Astrocyte (in vitro differentiated cells and primary cell): ENCODE data around the gene C15orf39.

ENCODE experiments used
- CTCF ChIP-seq: IDR thresholded peaks from 2 replicates; pipeline ENCODE4 v1.5.1; 2011; ENCODE audit warnings: low read depth, mild to moderate bottlenecking, inconsistent platforms, low read length, moderate library complexity; ENCODE audit not compliant: insufficient read depth
- EZH2 ChIP-seq: IDR thresholded peaks from 2 replicates; pipeline ENCODE4 v1.6.1; 2012; ENCODE audit warnings: mild to moderate bottlenecking, low read length, inconsistent platforms; ENCODE audit not compliant: insufficient read depth

DNA sequence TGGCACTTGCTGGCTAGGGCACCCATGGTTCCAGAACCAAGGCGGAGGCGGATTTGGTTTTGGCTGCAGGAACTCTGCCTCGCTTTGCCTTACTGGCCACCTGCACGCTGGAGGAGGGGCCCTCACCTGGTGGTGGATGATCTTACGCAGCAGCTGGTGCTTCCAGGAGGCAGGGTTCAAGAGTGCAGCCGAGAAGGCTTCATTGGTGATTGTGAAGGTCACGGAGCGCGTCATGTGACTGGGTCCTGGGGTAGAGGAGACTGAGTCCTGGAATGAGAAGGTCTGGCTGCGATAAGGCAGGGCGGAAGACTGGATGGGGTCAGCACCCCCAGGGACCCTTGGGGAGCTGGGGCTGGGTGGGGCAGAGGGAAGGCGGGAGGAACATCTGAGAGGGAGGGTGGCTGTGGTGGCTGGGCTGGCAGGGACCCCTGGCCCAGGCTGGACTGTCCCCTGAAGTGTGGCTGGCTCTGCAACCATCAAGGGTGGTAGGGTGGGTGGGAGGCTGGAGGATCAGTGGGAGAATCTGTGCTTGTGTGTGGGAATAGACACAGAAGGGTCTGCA lies 30.7 kb downstream of the C15orf39 start:
- no peak for TF ChIP-seq CTCF
- no peak for TF ChIP-seq EZH2
